GM10847 (cell line): ENCODE data around the gene CASP2.

ENCODE experiments used
- POLR2A ChIP-seq: IDR thresholded peaks from 2 replicates; pipeline ENCODE4 v1.6.1; 2011; ENCODE audit not compliant: insufficient read length; ENCODE audit errors: extremely low read depth

CASP2 gene

GRCh38 chr7:143334244-143334643, 46.1 kb downstream of the CASP2 start:
- TF ChIP-seq POLR2A, result no peak

GRCh38 chr7:143337216-143337615, 49.1 kb downstream of the CASP2 start:
- no peak for TF ChIP-seq POLR2A

- TF ChIP-seq POLR2A, result no peak
Observed at GRCh38 chr7:143341842-143342241, 53.7 kb downstream of the CASP2 start.

- TF ChIP-seq POLR2A, result no peak
Observed at GRCh38 chr7:143343596-143343995, 55.4 kb downstream of the CASP2 start.

- TF ChIP-seq POLR2A, result no peak
Observed at GRCh38 chr7:143345428-143345900, 57.3 kb downstream of the CASP2 start.

- TF ChIP-seq POLR2A, result no peak
Observed at GRCh38 chr7:143346018-143346417, 57.9 kb downstream of the CASP2 start.

GRCh38 chr7:143347950-143348349, 59.8 kb downstream of the CASP2 start:
- TF ChIP-seq POLR2A, result no peak

GRCh38 chr7:143351060-143351459, 62.9 kb downstream of the CASP2 start:
- no peak for TF ChIP-seq POLR2A

GRCh38 chr7:143351574-143351973, 63.4 kb downstream of the CASP2 start:
- no peak for TF ChIP-seq POLR2A

- TF ChIP-seq POLR2A, result no peak
Observed at GRCh38 chr7:143352531-143353002, 64.4 kb downstream of the CASP2 start.

- TF ChIP-seq POLR2A, result no peak
Observed at GRCh38 chr7:143354376-143354775, 66.2 kb downstream of the CASP2 start.

GRCh38 chr7:143354965-143355364, 66.8 kb downstream of the CASP2 start:
- TF ChIP-seq POLR2A, result no peak

GRCh38 chr7:143355450-143356385, 67.6 kb downstream of the CASP2 start:
- no peak for TF ChIP-seq POLR2A

- TF ChIP-seq POLR2A, result no peak
Observed at GRCh38 chr7:143356414-143357050, 68.4 kb downstream of the CASP2 start.
